GM21529 (cell line): ENCODE measurements around the gene TUSC2.
"Not testable (repeated sequence)": the region's sequence is repeated elsewhere in the genome, so short reads cannot be mapped to it uniquely, and the experiment has no call there.

Experiments
- ATAC-seq: cut with Tn5 transposase; IDR thresholded peaks from one replicate; pipeline ENCODE4 v1.9.1; 2021; ENCODE audit not compliant: unreplicated experiment

Gene TUSC2

DNA sequence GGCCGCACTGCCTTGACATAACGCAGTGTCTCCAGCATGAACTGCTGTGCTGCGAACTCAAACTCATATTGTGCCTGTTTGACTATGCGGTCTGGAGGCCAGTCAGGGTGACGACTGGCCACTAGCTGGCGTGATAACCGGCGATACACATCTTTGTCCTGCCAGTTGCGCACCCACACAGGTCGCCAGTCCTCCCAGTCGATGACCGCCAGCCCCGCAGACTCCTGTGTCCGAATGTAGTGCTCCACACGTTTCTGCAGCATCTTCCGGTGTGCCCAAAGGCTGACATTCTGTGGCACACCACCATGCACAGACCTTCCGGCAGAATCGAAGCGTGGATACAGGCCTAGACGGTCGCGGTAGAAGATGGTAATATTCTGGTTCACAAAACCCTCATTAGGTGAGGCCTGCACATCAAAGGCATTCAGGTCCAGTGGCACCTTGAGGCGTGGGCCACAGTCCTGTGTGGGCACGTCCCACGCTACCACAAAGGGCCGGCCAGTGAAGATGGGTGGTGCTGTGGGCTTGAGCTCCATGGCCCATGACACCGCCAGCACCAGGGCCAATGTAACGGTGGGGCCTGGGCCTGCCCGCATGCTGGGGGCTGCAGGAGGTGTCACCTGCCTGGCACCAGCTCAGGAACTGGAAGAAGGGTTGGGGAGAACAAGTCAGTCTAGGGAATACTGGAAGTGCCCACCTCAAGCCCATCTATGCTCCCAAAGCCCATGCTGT, 8.0 kb downstream of the TUSC2 start:
- no peak for ATAC-seq

- no peak for ATAC-seq
Measured at GRCh38 chr3:50319181-50319893, 8.7 kb downstream of the TUSC2 start.

GRCh38 chr3:50318615-50319014, 9.4 kb downstream of the TUSC2 start:
- ATAC-seq: no peak

DNA sequence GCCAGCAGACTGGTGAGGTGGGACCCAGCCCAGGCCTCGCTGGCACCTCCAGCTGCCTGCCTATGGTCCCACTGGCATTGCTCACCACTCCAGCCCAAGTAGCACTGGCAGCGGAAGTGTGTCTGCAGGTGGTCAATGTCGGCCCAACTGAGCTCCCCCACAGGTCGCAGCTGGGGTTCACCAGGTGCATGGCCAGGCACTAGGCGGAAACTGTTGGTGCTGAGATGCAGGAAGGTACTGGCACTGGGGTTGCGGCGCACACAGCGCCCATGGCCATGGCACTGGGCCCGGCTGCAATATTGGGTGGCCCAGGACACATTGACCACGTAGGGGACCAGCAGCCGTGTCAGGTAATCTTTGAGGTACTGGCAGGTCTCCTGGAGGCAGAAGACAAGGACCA, 9.9 kb downstream of the TUSC2 start:
- no peak for ATAC-seq

DNA sequence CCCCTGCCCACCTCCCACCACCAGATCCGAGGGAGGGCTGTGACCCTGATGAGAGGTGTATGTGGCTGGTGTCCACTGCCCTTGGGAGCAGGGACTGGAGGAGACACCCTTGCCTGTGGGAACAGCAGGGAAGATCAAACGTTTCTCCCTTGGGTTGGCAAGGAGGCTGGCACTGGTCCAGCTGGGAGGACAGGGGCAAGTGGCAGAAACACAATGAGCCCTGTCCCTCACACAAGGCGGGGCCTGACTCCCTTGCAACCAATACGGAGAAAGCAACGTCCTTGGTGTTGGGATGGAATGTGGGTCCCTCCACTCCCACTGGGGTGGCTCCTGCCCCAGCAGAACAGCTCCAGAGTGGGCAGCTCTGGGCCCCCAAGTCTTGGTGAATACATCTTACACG, 10.7 kb downstream of the TUSC2 start:
- ATAC-seq: no peak

DNA sequence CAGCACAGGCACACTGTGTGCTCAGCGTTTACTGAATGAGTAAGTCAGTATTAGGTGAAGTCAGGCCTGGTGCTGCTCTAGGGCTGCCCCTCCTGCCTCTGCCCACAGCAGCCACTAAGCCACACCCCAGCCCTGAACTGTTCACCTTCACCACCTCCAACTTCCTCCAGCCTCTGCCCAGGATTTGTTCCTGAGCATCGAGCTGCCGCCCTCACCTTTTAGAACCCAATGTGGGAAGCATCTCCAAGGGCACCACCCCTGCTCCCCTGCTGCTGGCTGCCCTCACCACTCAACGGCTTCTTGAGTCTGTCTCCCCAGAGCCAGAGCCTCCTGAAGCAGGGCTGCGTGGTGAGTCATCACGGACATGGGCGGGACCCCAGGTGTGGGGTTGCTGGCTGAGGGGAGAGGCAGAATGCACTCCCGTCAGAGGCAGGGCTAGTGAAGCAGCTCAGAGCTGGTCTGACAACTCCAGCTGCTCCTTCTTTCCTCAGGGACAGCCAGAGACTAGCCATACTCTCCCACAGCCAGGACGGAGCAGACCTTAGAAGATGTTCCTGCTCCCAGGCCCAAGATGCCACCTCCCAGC, 11.3 kb downstream of the TUSC2 start:
- ATAC-seq: no peak

DNA sequence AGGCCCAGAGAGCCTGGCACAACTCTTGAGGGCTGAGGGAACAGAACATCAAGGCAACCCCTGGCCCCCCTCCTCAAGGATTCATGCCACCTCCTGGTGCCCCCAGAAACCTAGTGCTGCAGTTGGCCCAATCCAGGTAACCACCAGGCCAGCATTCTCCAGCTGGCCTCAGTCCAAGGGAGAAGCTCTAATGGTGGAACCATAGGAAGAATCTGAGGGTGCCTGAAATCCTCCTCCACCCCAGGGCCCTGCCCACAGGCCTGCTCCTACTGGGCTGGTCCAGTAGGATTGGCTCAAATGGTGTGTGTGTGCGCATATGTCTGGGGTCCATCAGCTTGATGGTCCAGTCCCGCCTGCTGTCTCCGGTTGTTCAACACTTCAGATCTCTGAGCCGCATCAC, 13.2 kb downstream of the TUSC2 start:
- ATAC-seq: no peak

DNA sequence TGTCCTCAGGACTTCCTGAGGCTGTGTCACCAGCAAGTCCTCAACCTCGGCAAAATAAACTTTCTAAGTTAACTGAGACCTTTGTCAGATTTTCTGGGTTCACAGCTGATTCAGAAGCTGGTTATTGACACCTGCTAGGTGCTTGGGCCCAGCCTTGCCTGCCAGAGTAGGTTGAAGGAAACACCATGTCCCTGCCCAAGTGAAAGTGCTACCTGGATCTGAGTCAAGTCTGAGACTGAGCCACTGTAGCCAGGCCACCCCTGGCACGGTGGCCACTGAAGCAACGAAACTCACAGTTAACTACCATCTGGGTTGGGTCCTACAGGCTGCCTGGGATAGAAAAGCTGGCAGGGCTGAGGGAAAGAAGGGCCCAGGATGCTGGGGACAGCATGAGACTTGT, 13.7 kb downstream of the TUSC2 start:
- no peak for ATAC-seq

- ATAC-seq: not testable (repeated sequence)
Measured at GRCh38 chr3:50312041-50312440, 16.0 kb downstream of the TUSC2 start.

DNA sequence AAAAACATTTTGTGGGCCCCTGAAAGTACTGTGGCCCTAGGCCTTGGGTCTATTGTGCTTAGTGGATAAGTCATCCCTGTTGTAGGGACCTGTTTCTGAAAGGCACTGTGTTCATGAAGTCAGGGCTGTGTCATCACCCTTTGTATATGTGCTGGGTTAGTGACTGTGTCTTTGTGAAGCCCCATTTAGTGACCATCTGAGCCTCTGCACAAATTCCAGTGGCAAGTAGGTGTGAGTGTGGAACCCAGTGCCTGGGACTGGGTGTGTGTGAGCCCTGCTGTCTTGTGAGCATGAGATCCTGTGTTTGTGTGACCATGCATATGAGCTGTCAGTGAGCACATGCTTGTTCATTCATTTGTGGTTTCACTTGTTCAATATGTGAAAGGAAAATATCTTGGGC, 23.4 kb downstream of the TUSC2 start:
- ATAC-seq: no peak

DNA sequence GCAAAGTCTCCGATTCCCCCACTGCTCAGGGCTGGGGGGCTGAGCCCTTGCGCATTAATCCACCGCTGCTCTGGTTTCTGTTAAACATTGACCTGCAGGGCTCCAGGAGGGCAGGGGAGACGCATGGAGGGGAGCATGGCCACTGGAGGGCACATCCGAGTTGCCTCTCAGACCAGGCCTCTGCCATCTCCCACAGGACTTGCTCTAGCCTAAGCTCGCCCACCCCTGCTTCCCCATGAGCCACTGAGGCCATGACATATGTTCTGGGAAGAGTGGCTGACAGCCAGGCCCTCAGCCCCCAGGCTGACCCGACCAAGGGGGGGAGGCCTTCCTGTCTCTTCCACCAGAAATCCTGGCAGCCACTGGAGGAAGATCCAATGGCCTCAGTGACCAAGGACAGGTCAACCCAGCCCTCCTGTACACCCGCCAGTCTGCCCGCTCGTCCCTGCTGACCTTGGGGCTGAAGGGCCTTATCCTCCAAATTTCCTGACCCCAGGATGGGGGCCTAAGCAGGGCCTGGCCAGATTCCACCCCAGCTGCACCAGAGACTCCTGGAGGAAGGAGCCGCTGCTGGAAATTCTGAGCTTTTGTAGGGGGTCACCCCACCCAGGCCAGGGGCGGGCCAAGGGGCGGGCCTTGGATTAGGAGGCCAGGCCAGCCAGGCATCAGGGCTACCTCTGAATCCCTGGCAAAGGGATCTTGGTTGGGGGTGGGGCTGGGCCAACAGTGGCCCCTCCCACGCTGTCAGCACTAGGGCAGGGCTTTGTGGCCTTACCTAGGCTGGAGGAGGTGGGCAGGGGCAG, 24.8 kb downstream of the TUSC2 start, which contains the start of gene HYAL1:
TSS of gene HYAL1 (minus strand) at position 562 of the 803 bp plus-strand sequence. CDS start 618 bp downstream, outside the sequence.
- ATAC-seq: no peak

DNA sequence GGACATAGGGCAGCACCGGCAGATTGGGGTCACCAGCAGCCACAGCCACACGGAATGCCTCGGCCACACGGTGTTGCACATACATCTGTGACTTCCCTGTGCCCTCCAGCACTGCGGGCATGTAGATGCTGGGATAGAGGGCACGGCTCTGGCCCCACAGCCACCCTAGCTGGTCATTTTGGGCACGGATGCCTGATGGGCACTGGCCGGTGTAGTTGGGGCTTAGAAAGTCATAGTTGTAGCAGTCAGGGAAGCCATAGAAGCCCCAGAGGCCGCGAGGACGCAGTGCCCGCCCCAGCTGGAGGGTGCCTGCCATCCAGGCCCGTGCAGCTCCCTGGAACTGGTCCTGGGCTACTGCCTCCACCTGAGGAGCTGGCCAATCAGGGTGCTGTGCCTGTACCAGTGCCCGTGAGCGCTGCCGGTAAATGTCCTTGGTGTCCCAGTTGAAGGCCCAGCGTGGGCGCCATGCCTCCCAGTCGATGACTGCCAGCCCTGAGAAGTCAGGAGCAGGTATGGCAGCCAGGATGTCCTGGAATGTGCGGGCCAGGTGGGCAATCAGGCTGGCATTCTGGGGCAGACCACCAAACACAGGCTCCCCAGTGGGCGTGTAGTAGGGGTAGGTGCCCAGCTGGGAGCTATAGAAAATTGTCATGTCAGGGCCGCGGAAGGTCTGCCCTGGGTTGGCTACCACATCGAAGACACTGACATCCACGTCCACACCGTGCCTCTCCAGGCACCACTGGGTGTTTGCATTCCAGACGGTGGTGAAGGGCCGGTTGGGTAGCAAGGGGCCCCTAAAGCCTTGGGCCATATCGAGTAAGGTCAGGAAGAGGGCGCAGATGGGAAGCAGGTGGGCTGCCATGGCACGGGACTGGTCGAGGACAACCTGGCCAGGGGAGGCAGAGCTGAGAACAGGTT, 25.7 kb downstream of the TUSC2 start:
- ATAC-seq: no peak

- ATAC-seq: no peak
Measured at GRCh38 chr3:50300681-50301254, 27.3 kb downstream of the TUSC2 start.

DNA sequence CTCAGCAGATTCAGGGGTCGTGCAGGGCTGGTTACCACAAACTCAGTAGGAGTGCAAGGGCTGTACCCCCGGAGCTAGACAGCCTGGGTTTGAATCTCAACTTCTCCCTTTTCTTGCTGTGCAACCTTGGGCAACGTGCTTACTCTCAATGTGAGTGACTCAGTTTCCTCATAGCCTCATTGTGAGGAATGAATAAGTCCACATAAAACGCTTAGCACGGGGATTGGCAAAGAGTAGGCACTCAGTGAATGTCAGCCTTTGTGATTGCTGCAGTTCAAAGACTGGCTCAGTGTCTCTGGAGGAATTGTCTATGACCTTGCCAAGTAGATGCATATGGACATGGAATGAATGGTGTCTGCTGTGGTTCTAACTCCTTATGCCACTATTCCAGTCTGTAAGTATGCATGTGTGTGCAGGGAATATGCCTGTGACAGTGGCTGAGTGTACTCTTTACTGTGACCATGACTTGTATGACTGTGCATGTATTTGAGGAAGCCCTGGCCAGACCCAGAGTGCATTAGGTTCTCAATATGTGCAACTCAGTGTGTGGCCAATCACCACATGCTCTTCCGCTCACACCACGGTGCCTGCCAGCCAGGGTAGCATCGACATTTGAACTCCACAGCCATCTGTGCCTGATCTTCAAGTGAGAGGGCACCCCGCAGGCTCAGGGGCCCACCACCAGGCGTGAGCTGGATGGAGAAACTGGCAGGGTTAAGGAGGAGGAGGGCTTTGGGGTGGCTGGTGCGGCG, 27.9 kb downstream of the TUSC2 start:
- no peak for ATAC-seq

DNA sequence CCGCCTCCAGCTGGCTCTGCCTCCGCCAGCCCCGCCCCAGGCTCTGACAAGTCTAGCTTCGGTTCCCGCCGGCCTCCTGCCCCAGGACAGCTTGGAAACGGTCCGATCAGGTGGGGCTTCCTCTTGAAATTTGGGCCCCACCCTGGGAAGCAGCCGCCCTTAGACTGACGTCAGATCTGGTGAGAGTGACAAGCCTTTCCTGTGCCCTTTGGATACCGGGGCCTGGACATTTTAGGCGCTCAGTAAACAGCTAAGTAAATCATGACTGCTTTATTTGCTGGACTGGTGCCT, 28.4 kb downstream of the TUSC2 start:
- no peak for ATAC-seq

GRCh38 chr3:50298836-50299637, 29.0 kb downstream of the TUSC2 start, which contains the start of the genes HYAL3 and NAA80:
Gene HYAL3 (minus strand): TSS chr3:50299405. CDS start chr3:50295602, 3,803 bp downstream.
Gene NAA80 (minus strand): TSS chr3:50299405. CDS start chr3:50297463, 1,942 bp downstream.
- peak; percentile 80 for ATAC-seq

GRCh38 chr3:50297896-50298725, 29.9 kb downstream of the TUSC2 start:
- ATAC-seq: no peak
